ENCODE measurements around the gene HIGD1B. TPM values are rescaled to one million over a fixed set of nuclear protein-coding genes. Genes with fewer than 3 reads are reported as not detected.

The HIGD1B gene
- total and polyA plus RNA-seq, 2 of the 13 experiments (the other 11 are each of a cell fraction or from before 2014, with no cell fraction given) = not detected

DNA sequence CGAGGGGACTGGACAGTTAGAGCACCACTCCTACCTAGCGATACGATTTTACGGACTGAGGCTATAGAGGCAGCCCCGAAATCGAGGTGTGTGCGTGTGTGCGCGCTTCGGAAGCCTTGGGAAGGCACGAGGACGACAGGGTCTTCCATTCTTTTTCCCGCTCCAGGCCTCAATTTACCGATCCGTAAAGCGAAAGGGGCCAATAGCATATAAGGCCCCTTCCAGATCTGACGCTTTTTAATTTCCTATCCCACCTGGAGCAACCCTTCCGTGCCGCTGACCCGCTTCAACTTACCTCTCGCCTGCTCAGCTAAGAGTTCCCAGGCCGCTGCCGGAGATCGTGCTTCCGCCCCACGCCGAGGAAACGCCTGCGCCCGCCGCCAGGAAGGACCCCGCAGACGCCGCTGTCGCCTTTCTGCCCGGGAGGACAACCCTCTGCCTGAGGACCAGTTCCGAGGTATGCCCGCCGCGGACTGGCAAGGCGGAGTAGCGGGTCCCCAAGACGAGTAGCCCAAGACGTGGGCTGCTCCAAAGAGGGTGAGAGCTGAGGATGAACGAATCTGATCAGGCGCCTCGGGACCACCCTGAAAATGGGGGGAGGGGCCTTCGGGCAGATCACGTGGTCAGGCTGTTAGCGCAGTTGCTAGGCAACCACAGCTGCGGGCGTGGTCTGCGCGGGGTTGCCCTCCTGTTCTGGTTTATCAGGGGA, 51.5 kb downstream of the HIGD1B start, which contains the start of gene EFTUD2 (continued):
- TF ChIP-seq EHMT2 (IDR thresholded peaks at IDR 0.05; ENCODE audit: borderline replicate concordance, low read depth, low read length) = no peak
- peak; percentile 53 for TF ChIP-seq GABPA (IDR thresholded peaks at IDR 0.05; ENCODE audit: low read depth, low read length)
- TF ChIP-seq GABPA (CRISPR knock-in tag; IDR thresholded peaks at IDR 0.05; ENCODE audit: low read depth) = peak; percentile 90
- peak; percentile 90; the same call in 1 of the 2 replicates for TF ChIP-seq PHF21A (CRISPR knock-in tag; IDR thresholded peaks at IDR 0.05)
- no peak for TF ChIP-seq ATF7 (IDR thresholded peaks at IDR 0.05)
- TF ChIP-seq ATF7 (CRISPR knock-in tag; IDR thresholded peaks at IDR 0.05) = peak; percentile 66
- peak; percentile 94; the same call in 1 of the 2 replicates for TF ChIP-seq ZNF563 (CRISPR knock-in tag; IDR thresholded peaks at IDR 0.05)
- TF ChIP-seq MEIS2 (CRISPR knock-in tag; IDR thresholded peaks at IDR 0.05) = peak; percentile 74; the same call in 1 of the 2 replicates
- TF ChIP-seq AKAP8 (CRISPR knock-in tag; IDR thresholded peaks at IDR 0.05) = peak; percentile 94
- TF ChIP-seq SNAPC4 (CRISPR knock-in tag; IDR thresholded peaks at IDR 0.05) = 0 out of 2 replicates have a peak, but pooled peaks have one; percentile 22
- TF ChIP-seq, protein P1, sequence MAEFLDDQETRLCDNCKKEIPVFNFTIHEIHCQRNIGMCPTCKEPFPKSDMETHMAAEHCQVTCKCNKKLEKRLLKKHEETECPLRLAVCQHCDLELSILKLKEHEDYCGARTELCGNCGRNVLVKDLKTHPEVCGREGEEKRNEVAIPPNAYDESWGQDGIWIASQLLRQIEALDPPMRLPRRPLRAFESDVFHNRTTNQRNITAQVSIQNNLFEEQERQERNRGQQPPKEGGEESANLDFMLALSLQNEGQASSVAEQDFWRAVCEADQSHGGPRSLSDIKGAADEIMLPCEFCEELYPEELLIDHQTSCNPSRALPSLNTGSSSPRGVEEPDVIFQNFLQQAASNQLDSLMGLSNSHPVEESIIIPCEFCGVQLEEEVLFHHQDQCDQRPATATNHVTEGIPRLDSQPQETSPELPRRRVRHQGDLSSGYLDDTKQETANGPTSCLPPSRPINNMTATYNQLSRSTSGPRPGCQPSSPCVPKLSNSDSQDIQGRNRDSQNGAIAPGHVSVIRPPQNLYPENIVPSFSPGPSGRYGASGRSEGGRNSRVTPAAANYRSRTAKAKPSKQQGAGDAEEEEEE (CRISPR knock-in tag; IDR thresholded peaks at IDR 0.05; ENCODE audit: borderline replicate concordance) = peak; percentile 97; the same call in 1 of the 2 replicates
- TF ChIP-seq GABPB1 (CRISPR knock-in tag; IDR thresholded peaks at IDR 0.05) = peak; percentile 98
- peak; percentile 87; the same call in 1 of the 2 replicates for TF ChIP-seq ZNF546 (CRISPR knock-in tag; conservative IDR thresholded peaks at IDR 0.05)
- TF ChIP-seq ZNF83 (CRISPR knock-in tag; IDR thresholded peaks at IDR 0.05; ENCODE audit: borderline replicate concordance) = 0 out of 2 replicates have a peak, but pooled peaks have one; percentile 66
- peak; percentile 33 for TF ChIP-seq HMG20A (CRISPR knock-in tag; IDR thresholded peaks at IDR 0.05; ENCODE audit: borderline replicate concordance)
- peak; percentile 75 for TF ChIP-seq SIX4 (CRISPR knock-in tag; IDR thresholded peaks at IDR 0.05)
- peak; percentile 89 for TF ChIP-seq BRD4 (CRISPR knock-in tag; IDR thresholded peaks at IDR 0.05)
- peak; percentile 94 for TF ChIP-seq ERF (CRISPR knock-in tag; IDR thresholded peaks at IDR 0.05)
- peak; percentile 91; the same call in 1 of the 2 replicates for TF ChIP-seq AHR (CRISPR knock-in tag; IDR thresholded peaks at IDR 0.05)
- peak; percentile 98; the same call in 1 of the 2 replicates for TF ChIP-seq STAT6 (CRISPR knock-in tag; IDR thresholded peaks at IDR 0.05; ENCODE audit: borderline replicate concordance)

Data from HepG2 (cell line).